Fibroblast of the aortic adventitia (primary cell): Measurements from ENCODE around the gene ZP2. TPM values are rescaled to one million over a fixed set of nuclear protein-coding genes. Genes with fewer than 3 reads are reported as not detected.

Source experiments
- DNase-seq: peaks from one replicate; pipeline ENCODE4 v3.0.0-alpha.2; 2010; ENCODE audit warnings: low read depth
- H3K4me3 ChIP-seq: 2 replicates; pipeline ENCODE4 v1.5.1; 2011; ENCODE audit warnings: low read depth, mild to moderate bottlenecking, control low read depth, low read length, moderate library complexity
- CTCF ChIP-seq: IDR thresholded peaks from 2 replicates; pipeline ENCODE4 v1.5.1; 2011; ENCODE audit warnings: mild to moderate bottlenecking, low read length, control low read depth, inconsistent platforms; ENCODE audit not compliant: insufficient read depth
- total RNA-seq: library from RNA; depleted of rRNA; stranded (reverse); fragments of >200 nt; gene quantifications from 2 replicates; pipeline ENCODE4 v1.2.3, GENCODE V29; 2012; ENCODE audit warnings: low replicate concordance

The ZP2 gene
- total RNA-seq, 1 donor: not detected

- no peak overlapping the region for H3K4me3 ChIP-seq
- TF ChIP-seq CTCF: no peak
- peak; percentile 90 for DNase-seq
Observed at GRCh38 chr16:21242756-21243155, 31.4 kb upstream of the ZP2 start.

- DNase-seq: no peak
- TF ChIP-seq CTCF: no peak
Observed at GRCh38 chr16:21239646-21240045, 28.3 kb upstream of the ZP2 start.

GRCh38 chr16:21236831-21237230, 25.5 kb upstream of the ZP2 start:
- no peak for TF ChIP-seq CTCF
- no peak for DNase-seq
- no peak overlapping the region for H3K4me3 ChIP-seq

More at GRCh38 chr16:21239646-21240045, 28.3 kb upstream of the ZP2 start:
- no peak overlapping the region for H3K4me3 ChIP-seq

GRCh38 chr16:21235199-21235585, 23.8 kb upstream of the ZP2 start:
- no peak for DNase-seq
- TF ChIP-seq CTCF: no peak
- H3K4me3 ChIP-seq: no peak overlapping the region

- DNase-seq: no peak
- H3K4me3 ChIP-seq: no peak within 1 kb of the TSS
- no peak for TF ChIP-seq CTCF
Observed at GRCh38 chr16:21233521-21234150, 22.3 kb upstream of the ZP2 start, which contains the start of gene ANKS4B. Gene ANKS4B (plus strand): TSS chr16:21233699. CDS start chr16:21233738, 39 bp downstream.

- H3K4me3 ChIP-seq: no peak overlapping the region
- TF ChIP-seq CTCF: no peak
- DNase-seq: no peak
Observed at GRCh38 chr16:21233045-21233520, 21.7 kb upstream of the ZP2 start.
